Measurements from ENCODE around the gene NOTCH3. TPM values are rescaled to one million over a fixed set of nuclear protein-coding genes. Genes with fewer than 3 reads are reported as not detected.
A peak's percentile ranks its signal among the peaks of the same experiment; 100 is the strongest.

Gene NOTCH3
- total and polyA plus RNA-seq, 2 of the 8 experiments (the other 6 are each of a cell fraction or from before 2014, with no cell fraction given), result 37.5 to 107 TPM

DNA sequence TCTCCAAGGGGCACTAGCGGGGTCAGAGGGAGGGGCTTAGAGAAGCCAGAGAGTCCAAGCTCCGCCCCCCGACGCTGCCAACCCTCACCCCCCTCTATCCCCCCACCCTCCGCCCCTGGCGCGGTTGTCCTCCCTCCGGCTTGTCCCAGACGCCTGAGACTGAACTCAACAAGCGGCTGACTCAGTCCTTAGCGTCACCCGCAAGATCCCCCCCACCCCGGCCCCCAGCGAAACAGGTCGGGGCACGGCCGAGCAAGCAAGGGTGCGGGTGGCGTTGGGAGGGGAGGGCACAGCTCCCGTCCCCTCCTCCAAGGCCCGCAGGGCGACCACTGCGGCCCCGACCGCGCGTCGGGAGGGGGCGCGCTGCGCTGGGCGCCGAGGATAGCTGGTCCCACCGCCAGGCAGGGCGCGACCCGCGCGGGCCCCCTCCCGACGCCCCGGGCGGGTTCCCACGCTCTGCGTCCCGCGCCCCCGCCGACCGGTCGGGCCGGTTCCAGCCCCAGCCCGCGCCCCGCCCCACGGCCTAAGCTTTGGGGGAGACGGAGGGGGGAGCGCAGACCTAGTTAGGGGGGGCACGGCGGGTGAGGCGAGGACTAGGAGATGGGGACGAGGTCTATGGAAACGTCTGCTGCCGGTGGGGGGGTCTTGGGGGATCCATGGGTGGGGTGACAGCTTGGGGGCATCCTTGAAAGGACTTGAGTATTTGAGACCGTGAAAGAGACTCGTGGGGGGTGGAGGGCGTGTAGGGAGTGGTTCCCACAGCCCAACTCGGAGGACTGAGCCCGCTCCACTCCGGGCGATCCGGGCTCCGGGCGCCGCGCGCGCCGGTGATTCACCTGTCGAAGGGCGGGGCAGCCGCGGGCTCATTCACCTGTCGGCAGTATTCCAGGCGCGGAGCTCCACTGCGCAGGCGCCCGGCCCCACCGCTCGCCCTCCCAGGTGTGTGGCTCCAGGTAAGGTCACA lies 5.1 kb downstream of the NOTCH3 start (continued):
- peak; percentile 70; the same call in 1 of the 2 replicates for TF ChIP-seq JUN (IDR thresholded peaks at IDR 0.05; ENCODE audit: low read depth, low read length)
- peak; percentile 45; the same call in 1 of the 2 replicates for TF ChIP-seq RBBP5 (IDR thresholded peaks at IDR 0.05; ENCODE audit: borderline replicate concordance, low read depth, low read length)
- no peak for TF ChIP-seq ASH2L (IDR thresholded peaks at IDR 0.05; ENCODE audit: low read length)
- TF ChIP-seq KDM4A (IDR thresholded peaks at IDR 0.05; ENCODE audit: low read depth, low read length, severe bottlenecking), result peak; percentile 67
- no peak for TF ChIP-seq POU5F1 (IDR thresholded peaks at IDR 0.05; ENCODE audit: low read depth, low read length)
- TF ChIP-seq, protein P1, sequence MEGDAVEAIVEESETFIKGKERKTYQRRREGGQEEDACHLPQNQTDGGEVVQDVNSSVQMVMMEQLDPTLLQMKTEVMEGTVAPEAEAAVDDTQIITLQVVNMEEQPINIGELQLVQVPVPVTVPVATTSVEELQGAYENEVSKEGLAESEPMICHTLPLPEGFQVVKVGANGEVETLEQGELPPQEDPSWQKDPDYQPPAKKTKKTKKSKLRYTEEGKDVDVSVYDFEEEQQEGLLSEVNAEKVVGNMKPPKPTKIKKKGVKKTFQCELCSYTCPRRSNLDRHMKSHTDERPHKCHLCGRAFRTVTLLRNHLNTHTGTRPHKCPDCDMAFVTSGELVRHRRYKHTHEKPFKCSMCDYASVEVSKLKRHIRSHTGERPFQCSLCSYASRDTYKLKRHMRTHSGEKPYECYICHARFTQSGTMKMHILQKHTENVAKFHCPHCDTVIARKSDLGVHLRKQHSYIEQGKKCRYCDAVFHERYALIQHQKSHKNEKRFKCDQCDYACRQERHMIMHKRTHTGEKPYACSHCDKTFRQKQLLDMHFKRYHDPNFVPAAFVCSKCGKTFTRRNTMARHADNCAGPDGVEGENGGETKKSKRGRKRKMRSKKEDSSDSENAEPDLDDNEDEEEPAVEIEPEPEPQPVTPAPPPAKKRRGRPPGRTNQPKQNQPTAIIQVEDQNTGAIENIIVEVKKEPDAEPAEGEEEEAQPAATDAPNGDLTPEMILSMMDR (IDR thresholded peaks at IDR 0.05; ENCODE audit: control extremely low read depth in 1 of 3, insufficient read depth in 1 of 3, low read depth in 1 of 3, low read length in 3 of 3), result peak; percentile 33 to 45 (median 35)
- 0 out of 2 replicates have a peak, but pooled peaks have one; percentile 34 for TF ChIP-seq FOSL1 (IDR thresholded peaks at IDR 0.05; ENCODE audit: insufficient read depth, low read depth, low read length)
- TF ChIP-seq SIN3A (conservative IDR thresholded peaks at IDR 0.05 in 1 of 2, IDR thresholded peaks at IDR 0.05 in 1 of 2; ENCODE audit: low read depth in 1 of 2, low read length in 2 of 2), result peak in 1 of 2 experiments; percentile 69; a peak in 2 of 4 replicates
- peak; percentile 81 for TF ChIP-seq NRF1 (IDR thresholded peaks at IDR 0.05; ENCODE audit: low read depth, low read length)
- 0 out of 2 replicates have a peak, but pooled peaks have one; percentile 33 for TF ChIP-seq CHD2 (IDR thresholded peaks at IDR 0.05; ENCODE audit: low read length)
- no peak for TF ChIP-seq RNF2 (IDR thresholded peaks at IDR 0.05; ENCODE audit: borderline replicate concordance, low read depth, low read length, missing control alignments, poor library complexity, severe bottlenecking)
- TF ChIP-seq EP300 (IDR thresholded peaks at IDR 0.05; ENCODE audit: borderline replicate concordance in 1 of 2, low read depth in 2 of 2, low read length in 2 of 2), result peak in 1 of 2 experiments; percentile 60; a peak in 1 of 3 replicates
- TF ChIP-seq CBX5 (IDR thresholded peaks at IDR 0.05; ENCODE audit: low read depth, low read length), result no peak
- no peak for TF ChIP-seq TAF7 (optimal IDR thresholded peaks at IDR 0.05; ENCODE audit: borderline replicate concordance, low read depth, low read length)
- TF ChIP-seq GTF2F1 (IDR thresholded peaks at IDR 0.05; ENCODE audit: borderline replicate concordance, low read depth, low read length), result no peak
- TF ChIP-seq TAF1 (IDR thresholded peaks at IDR 0.05; ENCODE audit: low read depth, low read length), result 0 out of 2 replicates have a peak, but pooled peaks have one; percentile 26
- no peak for TF ChIP-seq RFX5 (IDR thresholded peaks at IDR 0.05; ENCODE audit: borderline replicate concordance, low read depth, low read length)
- TF ChIP-seq KDM1A (IDR thresholded peaks at IDR 0.05; ENCODE audit: borderline replicate concordance, low read length), result no peak
- TF ChIP-seq CREB1 (IDR thresholded peaks at IDR 0.05), result 0 out of 2 replicates have a peak, but pooled peaks have one; percentile 27

Measured in H1 (cell line).